GM12878 (cell line): Measurements from ENCODE around the gene RRBP1. TPM values are rescaled to one million over a fixed set of nuclear protein-coding genes. Genes with fewer than 3 reads are reported as not detected.

Experiments used
- ATAC-seq: fragments of 200-7000 bp; cut with Tn5 transposase; 3 replicates; pipeline ENCODE4 v1.9.1; 2020; ENCODE audit warnings: mild to moderate bottlenecking, moderate library complexity
- BruUV-seq: library from RNA; stranded (reverse); fragments of 400-500 nt; replicated peaks from 2 replicates; lab custom pipeline; 2021; lab: Mats Ljungman, UMichigan
- CTCF ChIA-PET: fragments of 300-600 bp; sonication (Branson Sonifier 250); formaldehyde crosslinking; extraction: SDS; loops from one replicate; lab custom pipeline; 2021; ENCODE audit warnings: inconsistent platforms; lab: Yijun Ruan, JAX
- POLR2A ChIA-PET: fragments of 350-600 bp; formaldehyde crosslinking; extraction: SDS; loops from one replicate; lab custom pipeline; 2021; ENCODE audit warnings: inconsistent platforms; lab: Charles Lee
- RAD21 ChIA-PET: fragments of 300-600 bp; sonication (Branson Sonifier 250); formaldehyde crosslinking; loops from one replicate; lab custom pipeline; 2023; ENCODE audit warnings: antibody characterized with exemption; ENCODE audit not compliant: unreplicated experiment; lab: Charles Lee
- SMC1A ChIA-PET: fragments of 300-600 bp; sonication (Branson Sonifier 250); formaldehyde crosslinking; loops from one replicate; lab custom pipeline; 2023; ENCODE audit not compliant: unreplicated experiment, uncharacterized antibody; lab: Charles Lee
- DNase-seq: peaks from one replicate; pipeline ENCODE4 v3.0.0-alpha.2; 2011; ENCODE audit warnings: low read depth, low spot score
- FAIRE-seq: peaks from 3 replicates; lab custom pipeline; 2011; peaks lifted over from hg19 to GRCh38; lab: Jason Lieb, UNC
- H2AFZ ChIP-seq: 2 replicates; pipeline ENCODE4 v1.6.0; 2011; ENCODE audit warnings: low read depth, low read length, control low read depth; ENCODE audit not compliant: control insufficient read depth
- H3K27ac ChIP-seq: 2 replicates; pipeline ENCODE4 v1.5.1; 2011; ENCODE audit warnings: control low read depth; ENCODE audit not compliant: control insufficient read depth, insufficient read depth
- H3K27me3 ChIP-seq, 2 experiments: replicated peaks in 1 of 2; 2 replicates each; pipeline versions ENCODE4 v1.6.0 to v1.6.1; 2011; ENCODE audit warnings: low read length in 1 of 2; ENCODE audit not compliant: control insufficient read depth in 2 of 2, insufficient read depth in 2 of 2
- H3K36me3 ChIP-seq, 2 experiments: 2 replicates each; pipeline ENCODE4 v1.5.1; 2011; ENCODE audit warnings: low read length in 1 of 2; ENCODE audit not compliant: control insufficient read depth in 2 of 2, insufficient read depth in 2 of 2
- H3K4me1 ChIP-seq: 2 replicates; pipeline ENCODE4 v1.6.1; 2011; ENCODE audit warnings: mild to moderate bottlenecking, low read length, moderate library complexity, mixed read lengths; ENCODE audit not compliant: control insufficient read depth, insufficient read depth
- H3K4me2 ChIP-seq: 2 replicates; pipeline ENCODE4 v1.6.0; 2011; ENCODE audit warnings: control low read depth; ENCODE audit not compliant: control insufficient read depth, insufficient read depth
- H3K4me3 ChIP-seq: fragments of 200-600 bp; sonication (generic); 2 replicates; pipeline ENCODE4 v1.5.1; 2016
- H3K79me2 ChIP-seq: 2 replicates; pipeline ENCODE4 v1.6.0; 2011; ENCODE audit warnings: low read length; ENCODE audit not compliant: control insufficient read depth, insufficient read depth
- H3K9ac ChIP-seq: 2 replicates; pipeline ENCODE4 v1.8.0; 2011; ENCODE audit warnings: low read length, control low read depth, mixed read lengths; ENCODE audit not compliant: control insufficient read depth, insufficient read depth
- H3K9me3 ChIP-seq: replicated peaks from 3 replicates; pipeline ENCODE4 v1.5.1; 2011; ENCODE audit warnings: mild to moderate bottlenecking, low read length; ENCODE audit not compliant: control insufficient read depth, insufficient read depth
- H4K20me1 ChIP-seq: 2 replicates; pipeline ENCODE4 v1.6.0; 2011; ENCODE audit not compliant: control insufficient read depth, insufficient read depth
- BHLHE40 ChIP-seq, 2 experiments: fragments of 450-650 bp in 1 of 2; IDR thresholded peaks; 2 replicates each; pipeline ENCODE4 v1.6.1; 2011 to 2017; ENCODE audit warnings: low read depth in 2 of 2, borderline replicate concordance in 1 of 2, improper control_type of control experiment in 1 of 2, low read length in 1 of 2, mild to moderate bottlenecking in 1 of 2
- MTA3 ChIP-seq: IDR thresholded peaks from 2 replicates; pipeline ENCODE4 v1.6.1; 2012; ENCODE audit warnings: low read length, inconsistent platforms, borderline replicate concordance
- RAD21 ChIP-seq: IDR thresholded peaks from 2 replicates; pipeline ENCODE4 v1.6.1; 2011; ENCODE audit warnings: mild to moderate bottlenecking, low read depth, low read length, moderate library complexity; ENCODE audit not compliant: insufficient read depth
- RUNX3 ChIP-seq: IDR thresholded peaks from 2 replicates; pipeline ENCODE4 v1.6.1; 2012; ENCODE audit warnings: low read length, inconsistent platforms
- ZNF384 ChIP-seq: IDR thresholded peaks from 2 replicates; pipeline ENCODE4 v1.6.1; 2012; ENCODE audit warnings: low read depth, mild to moderate bottlenecking, low read length, improper control_type of control experiment, borderline replicate concordance
- WGBS: methylation state at CpG from one replicate; pipeline ENCODE4 v1.1.6; 2016; ENCODE audit warnings: low lambda C conversion rate; ENCODE audit not compliant: insufficient replicate concordance, insufficient coverage; ENCODE audit errors: missing lambda C conversion rate; 5-methylcytosine and 5-hydroxymethylcytosine counted together
- in situ Hi-C: fragments of 300-500 bp; cut with MboI; formaldehyde crosslinking; loops from 9 replicates; pipeline ENCODE4 v1.14.3; 2018; ENCODE audit warnings: mixed read lengths
- intact Hi-C: fragments of 100-400 bp; cut with micrococcal nuclease; formaldehyde crosslinking; loops from one replicate; pipeline ENCODE4 v1.14.2; 2022; ENCODE audit not compliant: unreplicated experiment
- polyA plus RNA-seq, 11 experiments: library from polyadenylated mRNA; depleted of rRNA in 4 of 11; unstranded in 6 of 11; stranded (reverse) in 5 of 11; fragments of >200 nt; fragmentation: Nextera tagmentation in 4 of 11; fragmentation: Illumina TruSeq in 1 of 11; extraction: Ambion mirVana in 4 of 11; extraction: Trizol in 1 of 11; gene quantifications; 1 replicate in 1 of 11; 2 replicates in 10 of 11; pipeline versions ENCODE4 v1.2.1 to v1.2.3, GENCODE V29; 2011 to 2016; ENCODE audit warnings: inconsistent platforms in 2 of 11, missing spikeins in 2 of 11, low read depth in 1 of 11
- total RNA-seq, 4 experiments: library from RNA; depleted of rRNA in 3 of 4; stranded (reverse); fragments of >200 nt in 3 of 4; fragmentation: Illumina TruSeq in 1 of 4; extraction: Trizol in 1 of 4; gene quantifications; 2 replicates each; pipeline versions ENCODE4 v1.2.1 to v1.2.3, GENCODE V29; 2013 to 2021
- TF ChIP-seq, protein P1 (sequence below): fragments of 450-650 bp; IDR thresholded peaks from 2 replicates; pipeline ENCODE4 v1.6.1; 2017; ENCODE audit warnings: borderline replicate concordance
- TF ChIP-seq, protein P2 (sequence below), 3 experiments: IDR thresholded peaks in 2 of 3; conservative IDR thresholded peaks in 1 of 3; 2 replicates each; pipeline ENCODE4 v1.5.1; 2011; ENCODE audit warnings: low read depth in 3 of 3, low read length in 3 of 3, mild to moderate bottlenecking in 3 of 3, control low read depth in 2 of 3, moderate library complexity in 2 of 3, inconsistent platforms in 1 of 3, mixed read lengths in 1 of 3; ENCODE audit not compliant: control insufficient read depth in 2 of 3, insufficient read depth in 1 of 3; ENCODE audit errors: extremely low read depth in 1 of 3

The RRBP1 gene
- total and polyA plus RNA-seq, 10 of the 15 experiments (the other 5 are each of a cell fraction or from before 2014, with no cell fraction given) = 1.2 to 57.4 (median 24.6) TPM

DNA sequence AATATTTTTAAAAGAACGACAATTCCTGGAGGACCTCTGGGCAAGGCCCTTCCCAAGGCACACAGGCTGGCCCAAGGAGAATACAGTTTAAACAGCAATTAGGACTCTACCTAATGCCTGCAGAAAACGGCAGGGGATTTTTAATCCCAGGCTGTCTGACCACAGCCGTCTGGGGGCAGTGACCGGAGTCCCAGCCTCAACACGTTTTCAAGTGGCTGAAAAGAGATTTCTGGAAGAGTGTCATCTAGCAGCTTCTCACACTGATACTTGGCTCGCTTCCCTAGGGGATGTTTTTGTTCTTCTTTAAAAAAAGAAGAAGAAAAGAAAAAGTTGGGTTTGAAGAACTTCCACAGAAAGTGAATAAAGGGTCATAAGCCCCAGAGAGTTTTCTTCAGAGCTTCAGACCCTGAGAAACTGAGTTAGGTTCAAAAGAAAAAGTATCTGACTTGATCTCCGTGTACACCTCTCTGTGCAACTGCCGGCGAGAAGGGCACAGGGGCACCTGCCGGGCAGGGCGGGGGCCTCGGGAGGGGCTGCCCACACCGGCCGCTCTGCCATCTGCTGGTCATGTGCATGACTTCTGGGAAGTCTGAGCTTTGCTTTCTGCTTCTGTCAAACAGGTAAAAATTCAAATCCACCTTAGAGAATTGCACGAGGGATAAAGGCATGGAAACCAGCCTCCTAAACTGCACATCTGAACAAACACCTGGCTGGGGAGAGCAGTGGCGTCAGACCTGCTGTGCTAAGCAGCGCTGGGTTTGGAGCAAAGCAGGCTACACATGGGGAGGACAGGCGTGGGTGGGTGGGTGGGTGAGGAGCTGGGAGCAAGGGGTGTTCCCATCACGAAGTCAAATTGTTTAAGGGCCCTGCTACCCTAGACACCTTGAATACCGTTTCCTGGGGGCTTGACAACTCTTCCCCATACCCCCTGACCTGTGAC is 33.0 kb downstream of the RRBP1 start:
- H2AFZ ChIP-seq = no peak overlapping the region
- no TSS peak for BruUV-seq
- no peaks in the 10 kb centered on the region; the same call in 1 of the 2 replicates for H3K79me2 ChIP-seq
- DNase-seq = peak; percentile 5
- TF ChIP-seq, protein P1, sequence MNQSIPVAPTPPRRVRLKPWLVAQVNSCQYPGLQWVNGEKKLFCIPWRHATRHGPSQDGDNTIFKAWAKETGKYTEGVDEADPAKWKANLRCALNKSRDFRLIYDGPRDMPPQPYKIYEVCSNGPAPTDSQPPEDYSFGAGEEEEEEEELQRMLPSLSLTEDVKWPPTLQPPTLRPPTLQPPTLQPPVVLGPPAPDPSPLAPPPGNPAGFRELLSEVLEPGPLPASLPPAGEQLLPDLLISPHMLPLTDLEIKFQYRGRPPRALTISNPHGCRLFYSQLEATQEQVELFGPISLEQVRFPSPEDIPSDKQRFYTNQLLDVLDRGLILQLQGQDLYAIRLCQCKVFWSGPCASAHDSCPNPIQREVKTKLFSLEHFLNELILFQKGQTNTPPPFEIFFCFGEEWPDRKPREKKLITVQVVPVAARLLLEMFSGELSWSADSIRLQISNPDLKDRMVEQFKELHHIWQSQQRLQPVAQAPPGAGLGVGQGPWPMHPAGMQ = no peak
- TF ChIP-seq RUNX3 (peak; percentile 41), RAD21 (0 out of 2 replicates have a peak, but pooled peaks have one; percentile 4), ZNF384 (no peak), BHLHE40 (IDR thresholded peaks at IDR 0.05; ENCODE audit: borderline replicate concordance in 1 of 2, low read depth in 2 of 2, low read length in 1 of 2) (0 out of 4 replicates have a peak, but pooled peaks of 1 of the 2 experiments have one; percentile 22), MTA3 (no peak)
- TF ChIP-seq, protein P2, sequence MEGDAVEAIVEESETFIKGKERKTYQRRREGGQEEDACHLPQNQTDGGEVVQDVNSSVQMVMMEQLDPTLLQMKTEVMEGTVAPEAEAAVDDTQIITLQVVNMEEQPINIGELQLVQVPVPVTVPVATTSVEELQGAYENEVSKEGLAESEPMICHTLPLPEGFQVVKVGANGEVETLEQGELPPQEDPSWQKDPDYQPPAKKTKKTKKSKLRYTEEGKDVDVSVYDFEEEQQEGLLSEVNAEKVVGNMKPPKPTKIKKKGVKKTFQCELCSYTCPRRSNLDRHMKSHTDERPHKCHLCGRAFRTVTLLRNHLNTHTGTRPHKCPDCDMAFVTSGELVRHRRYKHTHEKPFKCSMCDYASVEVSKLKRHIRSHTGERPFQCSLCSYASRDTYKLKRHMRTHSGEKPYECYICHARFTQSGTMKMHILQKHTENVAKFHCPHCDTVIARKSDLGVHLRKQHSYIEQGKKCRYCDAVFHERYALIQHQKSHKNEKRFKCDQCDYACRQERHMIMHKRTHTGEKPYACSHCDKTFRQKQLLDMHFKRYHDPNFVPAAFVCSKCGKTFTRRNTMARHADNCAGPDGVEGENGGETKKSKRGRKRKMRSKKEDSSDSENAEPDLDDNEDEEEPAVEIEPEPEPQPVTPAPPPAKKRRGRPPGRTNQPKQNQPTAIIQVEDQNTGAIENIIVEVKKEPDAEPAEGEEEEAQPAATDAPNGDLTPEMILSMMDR (IDR thresholded peaks at IDR 0.05 in 2 of 3, conservative IDR thresholded peaks at IDR 0.05 in 1 of 3; ENCODE audit: control insufficient read depth in 2 of 3, extremely low read depth in 1 of 3, insufficient read depth in 1 of 3, low read depth in 3 of 3, low read length in 3 of 3) = peak; percentile 12 to 43 (median 29); a peak in 3 of 6 replicates
- CTCF ChIA-PET = interaction anchor here (1.0 kb wide), 1 partner anchor 347 kb away, joined by 5 read pairs; no protein-coding TSS in a partner anchor
- RAD21 ChIA-PET = no interaction called here
- H3K9me3 ChIP-seq = no peaks in the 10 kb centered on the region
- no peak overlapping the region for H3K4me3 ChIP-seq
- in situ Hi-C loops = no loop called here
- peak; percentile 69 for ATAC-seq
- H3K27ac ChIP-seq = peak overlapping the region; percentile 26; the same call in 1 of the 2 replicates
- SMC1A ChIA-PET = interaction anchor here (1.0 kb wide), 1 partner anchor 249 kb away, joined by 3 read pairs; no protein-coding TSS in a partner anchor
- H4K20me1 ChIP-seq = no peaks in the 10 kb centered on the region
- WGBS = 50% methylated on average over 20 of the region's 20 CpGs
- peaks cover 2 to 5% of the 10 kb centered on the region in 2 experiments; a peak in 3 of 4 replicates for H3K36me3 ChIP-seq
- H3K9ac ChIP-seq = no peak overlapping the region
- no peak for FAIRE-seq
- peaks cover 9% of the 10 kb centered on the region for H3K4me1 ChIP-seq
- H3K4me2 ChIP-seq = no peak overlapping the region
- POLR2A ChIA-PET = interaction anchor here (0.8 to 1.0 kb wide), 2 partner anchors 8 to 345 kb away, joined by 3 to 4 read pairs; no protein-coding TSS in a partner anchor
- H3K27me3 ChIP-seq = no peaks in the 10 kb centered on the region
- intact Hi-C loops = no loop called here
